Inflammatory macrophage treated with lipopolysaccharide for 1 hour (primary cell): Measurements from ENCODE around the gene PRPF8.

Experiments
- DNase-seq, 2 donors: peaks; one replicate each; pipeline ENCODE4 v3.0.0-alpha.2; 2020 to 2022

Gene PRPF8

GRCh38 chr17:1643999-1644492, 40.6 kb downstream of the PRPF8 start:
- DNase-seq, result peak; percentile 58 to 84

- DNase-seq, result no peak
Measured at GRCh38 chr17:1643293-1643998, 41.2 kb downstream of the PRPF8 start.

- DNase-seq, result no peak
Measured at GRCh38 chr17:1641065-1641403, 43.6 kb downstream of the PRPF8 start.

- DNase-seq, result no peak
Measured at GRCh38 chr17:1640329-1641064, 44.2 kb downstream of the PRPF8 start.

- DNase-seq, result no peak
Measured at GRCh38 chr17:1639549-1640180, 45.0 kb downstream of the PRPF8 start.

- no peak for DNase-seq
Measured at GRCh38 chr17:1638624-1639300, 45.9 kb downstream of the PRPF8 start.

GRCh38 chr17:1638171-1638590, 46.5 kb downstream of the PRPF8 start:
- DNase-seq, result no peak

GRCh38 chr17:1636732-1637285, 47.9 kb downstream of the PRPF8 start:
- no peak for DNase-seq

- no peak for DNase-seq
Measured at GRCh38 chr17:1635675-1636465, 48.8 kb downstream of the PRPF8 start.

- DNase-seq, result no peak
Measured at GRCh38 chr17:1634841-1635650, 49.6 kb downstream of the PRPF8 start.

GRCh38 chr17:1630662-1631061, 54.0 kb downstream of the PRPF8 start:
- DNase-seq, result peak in 1 of 2 donors; percentile 34

GRCh38 chr17:1629504-1630310, 55.0 kb downstream of the PRPF8 start:
- DNase-seq, result peak in 1 of 2 donors; percentile 63

- DNase-seq, result peak; percentile 87 to 93
Measured at GRCh38 chr17:1628856-1629503, 55.7 kb downstream of the PRPF8 start.

GRCh38 chr17:1627982-1628855, 56.4 kb downstream of the PRPF8 start, which contains the start of gene SLC43A2:
Gene SLC43A2, minus strand, starts transcription at chr17:1628834. Its CDS starts 960 bp downstream, at chr17:1627874.
- DNase-seq, result peak; percentile 79 to 82

- DNase-seq, result peak; percentile 65 to 67
Measured at GRCh38 chr17:1627182-1627981, 57.3 kb downstream of the PRPF8 start.

GRCh38 chr17:1626333-1626732, 58.3 kb downstream of the PRPF8 start:
- no peak for DNase-seq

GRCh38 chr17:1625581-1625980, 59.1 kb downstream of the PRPF8 start:
- DNase-seq, result no peak

- DNase-seq, result no peak
Measured at GRCh38 chr17:1625053-1625452, 59.6 kb downstream of the PRPF8 start.
